GM12874 (cell line): Measurements from ENCODE around the gene ARL5C.

Experiments
- CTCF ChIP-seq: IDR thresholded peaks from 2 replicates; pipeline ENCODE4 v1.5.1; 2011; ENCODE audit warnings: low read depth, mild to moderate bottlenecking, control low read depth, low read length, moderate library complexity; ENCODE audit not compliant: insufficient read depth

Gene ARL5C

DNA sequence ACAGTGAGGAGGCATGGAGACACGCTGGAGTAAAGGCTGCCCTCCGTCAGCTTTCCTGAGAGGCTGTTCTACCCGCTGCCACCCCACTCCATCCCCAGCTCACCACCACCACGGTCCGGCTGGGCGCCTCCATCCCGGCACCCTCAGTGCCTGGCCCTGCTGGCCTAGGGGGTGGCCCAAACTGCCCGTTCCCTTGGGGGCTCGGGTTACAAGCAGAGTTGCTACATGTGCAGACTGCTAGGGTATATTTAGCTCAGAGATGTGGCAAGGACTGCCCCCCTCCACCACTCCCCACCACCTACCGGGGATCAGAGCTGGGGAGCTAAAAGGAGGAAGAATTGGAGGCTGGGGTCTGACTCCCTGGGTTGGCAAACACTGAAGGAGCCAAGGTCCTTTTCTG, 27.4 kb upstream of the ARL5C start:
- TF ChIP-seq CTCF: no peak

DNA sequence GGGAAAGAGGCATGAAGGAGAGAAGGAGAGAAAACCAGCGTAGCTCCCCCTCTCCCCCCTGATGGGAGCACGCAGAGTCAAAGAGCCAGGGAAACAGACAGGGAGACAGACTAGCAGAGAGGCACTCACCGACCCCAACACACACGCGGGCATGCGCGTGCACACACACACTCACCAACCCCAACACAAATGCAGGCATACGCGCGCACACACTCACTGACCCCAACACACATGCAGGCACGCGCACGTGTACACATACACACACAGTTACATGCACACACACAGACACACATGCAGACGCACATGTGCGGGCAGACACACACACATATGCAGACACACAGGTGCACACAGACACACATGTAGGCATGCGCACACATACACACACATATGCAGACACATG, 26.9 kb upstream of the ARL5C start:
- TF ChIP-seq CTCF: no peak

GRCh38 chr17:39191750-39192510, 26.0 kb upstream of the ARL5C start:
- no peak for TF ChIP-seq CTCF

DNA sequence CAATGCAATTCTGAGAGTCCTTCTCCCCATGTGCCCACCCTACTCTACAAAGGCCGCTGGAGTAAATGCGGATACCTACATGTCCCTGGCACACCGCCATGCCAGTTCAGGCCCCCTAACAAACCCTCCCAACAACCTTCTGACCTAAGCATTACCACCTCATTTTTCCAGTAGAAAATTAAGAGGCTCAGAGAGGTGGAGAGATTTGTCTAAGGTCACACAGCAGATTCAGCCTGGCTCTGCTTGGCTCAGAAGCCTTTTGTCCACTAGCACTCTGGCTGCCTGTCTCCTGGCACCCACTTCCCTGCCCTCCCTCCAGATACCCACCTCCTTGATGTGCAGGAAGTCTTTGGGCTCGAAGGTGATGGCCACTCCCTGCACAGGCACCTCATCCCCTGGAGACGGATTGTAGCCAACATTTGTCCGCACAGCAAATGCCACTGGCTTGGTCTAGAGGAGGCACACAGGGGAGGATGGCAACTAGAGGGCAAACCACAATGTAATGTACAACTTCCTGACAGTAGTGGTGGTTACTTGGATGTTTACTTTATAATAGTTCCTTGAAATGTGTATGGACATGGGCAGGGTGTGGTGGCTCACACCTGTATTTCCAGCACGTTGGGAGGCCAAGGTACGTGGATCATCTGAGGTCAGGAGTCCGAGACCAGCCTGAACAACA, 21.3 kb upstream of the ARL5C start:
- TF ChIP-seq CTCF: no peak

GRCh38 chr17:39186481-39187002, 20.6 kb upstream of the ARL5C start:
- no peak for TF ChIP-seq CTCF

GRCh38 chr17:39183720-39184119, 17.8 kb upstream of the ARL5C start:
- TF ChIP-seq CTCF: no peak

GRCh38 chr17:39183045-39183444, 17.1 kb upstream of the ARL5C start:
- TF ChIP-seq CTCF: no peak
